Suppressor macrophage (primary cell): Measurements from ENCODE around the gene PDE5A.
"Not testable (repeated sequence)": the region's sequence is repeated elsewhere in the genome, so short reads cannot be mapped to it uniquely, and the experiment has no call there.

ENCODE experiments used
- DNase-seq, 4 experiments: peaks; one replicate each; pipeline ENCODE4 v3.0.0-alpha.2; 2020 to 2022

PDE5A gene

GRCh38 chr4:119470021-119470736 is 158.4 kb downstream of the PDE5A start:
- DNase-seq: not testable (repeated sequence)

- DNase-seq: not testable (repeated sequence)
Measured at GRCh38 chr4:119469039-119469438, 159.6 kb downstream of the PDE5A start.

- peak in 1 of 4 experiments; percentile 8 for DNase-seq
Measured at GRCh38 chr4:119462733-119463132, 165.9 kb downstream of the PDE5A start.

GRCh38 chr4:119455734-119456133 is 172.9 kb downstream of the PDE5A start:
- peak in 2 of 4 experiments; percentile 15 to 17 for DNase-seq

GRCh38 chr4:119454491-119455270 is 173.9 kb downstream of the PDE5A start:
- peak; percentile 98 to 100 (median 99) for DNase-seq

GRCh38 chr4:119454151-119454490 is 174.5 kb downstream of the PDE5A start:
- DNase-seq: not testable (repeated sequence)

- DNase-seq: not testable (repeated sequence)
Measured at GRCh38 chr4:119453286-119453685, 175.3 kb downstream of the PDE5A start.

- not testable (repeated sequence) for DNase-seq
Measured at GRCh38 chr4:119449851-119450250, 178.8 kb downstream of the PDE5A start.
